Stimulated activated CD4-positive, alpha-beta T cell treated with anti-CD3 and anti-CD28 coated beads, Interleukin-2, amount 100 ng/mL, for 24 hours (primary cell): Measurements from ENCODE around the gene TTC39C.
"Not testable (repeated sequence)": the region's sequence is repeated elsewhere in the genome, so short reads cannot be mapped to it uniquely, and the experiment has no call there.

Experiments used
- DNase-seq, 2 donors: peaks; one replicate each; pipeline ENCODE4 v3.0.0-alpha.2; 2020

Gene TTC39C

DNA sequence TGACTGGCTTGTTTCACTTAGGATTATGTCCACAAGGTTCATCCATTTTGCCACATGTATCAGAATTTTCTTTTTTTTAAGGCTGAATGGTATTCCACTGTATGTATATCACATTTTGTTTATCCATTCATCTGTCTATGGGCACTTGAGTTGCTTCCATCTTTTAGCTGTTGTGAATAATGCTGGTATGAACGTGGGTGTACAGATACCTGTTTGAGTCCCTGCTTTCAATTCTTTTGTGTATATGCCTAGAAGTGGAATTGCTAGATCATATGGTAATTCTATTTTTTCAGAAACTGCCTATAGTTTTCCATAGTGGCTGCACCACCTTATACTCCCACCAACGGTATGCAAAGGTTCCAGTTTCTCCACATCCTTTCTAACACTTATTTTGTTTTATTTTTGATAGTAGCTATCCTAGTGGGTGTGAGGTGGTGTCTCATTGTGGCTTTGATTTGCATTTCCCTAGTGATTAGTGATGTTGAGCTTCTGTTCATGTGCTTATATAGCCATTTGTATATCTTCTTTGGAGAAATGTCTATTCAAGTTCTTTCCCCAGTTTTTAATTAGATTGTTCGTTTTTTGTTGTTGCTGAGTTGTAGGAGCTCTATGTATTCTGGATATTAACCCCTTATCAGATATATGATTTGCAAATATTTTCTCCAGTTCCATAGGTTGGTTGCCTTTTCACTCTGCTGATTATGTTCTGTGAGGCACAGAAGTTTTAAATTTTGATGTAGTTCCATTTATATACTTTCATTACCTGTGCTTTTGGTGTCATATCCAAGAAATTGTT, 40.7 kb downstream of the TTC39C start:
- DNase-seq, result no peak

GRCh38 chr18:24055878-24056277, 41.3 kb downstream of the TTC39C start:
- no peak for DNase-seq

- no peak for DNase-seq
Measured at GRCh38 chr18:24056506-24056905, 42.0 kb downstream of the TTC39C start.

DNA sequence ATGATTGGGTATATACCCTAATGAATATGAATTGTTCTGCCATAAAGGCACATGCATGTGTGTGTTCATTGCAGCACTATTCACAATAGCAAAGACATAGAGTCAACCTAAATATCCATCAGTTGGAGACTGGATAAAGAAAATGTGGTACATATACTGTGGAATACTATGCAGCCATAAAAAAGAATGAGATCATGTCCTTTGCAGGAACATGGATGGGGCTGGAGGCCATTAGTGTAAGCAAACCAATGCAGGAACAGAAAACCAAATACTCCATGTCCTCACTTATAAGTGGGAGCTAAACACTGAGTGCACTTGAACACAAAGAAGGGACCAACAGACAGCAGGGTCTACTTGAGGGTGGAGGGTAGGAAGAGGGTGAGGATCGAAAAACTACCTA, 43.2 kb downstream of the TTC39C start:
- no peak for DNase-seq

GRCh38 chr18:24059385-24059784, 44.8 kb downstream of the TTC39C start:
- not testable (repeated sequence) for DNase-seq

DNA sequence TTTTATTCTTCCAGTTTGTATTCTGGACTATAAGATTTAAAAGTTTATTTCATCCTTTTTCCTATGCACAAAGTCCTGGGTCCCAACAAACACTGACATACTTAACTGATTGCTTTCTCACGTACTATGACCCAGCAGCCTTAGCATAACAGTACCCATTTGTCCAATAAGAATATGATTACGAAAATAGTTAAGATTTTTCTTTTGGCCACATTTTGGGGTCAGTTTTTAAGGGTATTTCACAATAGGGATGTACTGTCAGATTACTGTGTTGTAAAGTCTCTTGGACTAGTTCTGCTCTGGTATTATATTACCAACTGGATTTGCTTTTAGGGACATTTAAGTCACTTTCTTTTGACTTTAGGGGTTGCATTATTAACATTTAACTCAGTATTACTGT, 46.1 kb downstream of the TTC39C start:
- DNase-seq, result no peak

- no peak for DNase-seq
Measured at GRCh38 chr18:24063121-24063731, 48.7 kb downstream of the TTC39C start.

DNA sequence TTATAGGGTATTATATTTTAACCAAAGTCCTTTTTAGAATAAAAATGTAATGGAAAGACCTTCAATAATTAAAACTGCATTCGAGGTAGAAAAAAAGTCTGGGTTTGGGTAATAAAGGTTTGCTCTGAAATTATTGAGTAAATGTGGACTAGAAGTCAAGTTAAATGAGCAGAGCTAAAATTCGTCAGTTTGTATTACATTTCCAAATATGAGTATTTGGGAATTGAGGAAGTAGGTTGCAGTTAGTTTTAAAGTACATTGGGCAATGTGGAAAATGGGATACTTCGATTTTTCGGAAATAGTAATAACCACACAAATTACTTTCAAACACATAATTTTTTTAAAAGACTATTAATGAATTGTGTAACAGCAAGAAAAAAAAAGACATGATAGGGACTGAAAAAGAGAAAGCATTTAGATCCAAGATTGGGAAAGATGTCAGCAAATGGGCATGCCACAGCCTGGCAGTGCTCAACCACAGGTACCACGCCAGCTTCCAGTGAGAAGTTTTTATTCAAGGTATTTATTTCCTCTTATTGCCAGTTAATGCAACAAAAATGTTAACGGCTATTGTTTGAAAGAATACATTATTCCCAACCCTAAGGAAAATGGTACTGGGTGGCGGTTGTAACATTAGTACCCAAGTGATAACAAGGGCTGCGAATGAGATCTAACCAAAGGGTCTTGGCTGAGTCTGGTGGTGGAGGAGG, 50.0 kb downstream of the TTC39C start:
- DNase-seq, result no peak

GRCh38 chr18:24065906-24066305, 51.4 kb downstream of the TTC39C start:
- DNase-seq, result no peak

GRCh38 chr18:24068945-24069693, 54.6 kb downstream of the TTC39C start:
- no peak for DNase-seq

- no peak for DNase-seq
Measured at GRCh38 chr18:24071029-24071428, 56.5 kb downstream of the TTC39C start.

DNA sequence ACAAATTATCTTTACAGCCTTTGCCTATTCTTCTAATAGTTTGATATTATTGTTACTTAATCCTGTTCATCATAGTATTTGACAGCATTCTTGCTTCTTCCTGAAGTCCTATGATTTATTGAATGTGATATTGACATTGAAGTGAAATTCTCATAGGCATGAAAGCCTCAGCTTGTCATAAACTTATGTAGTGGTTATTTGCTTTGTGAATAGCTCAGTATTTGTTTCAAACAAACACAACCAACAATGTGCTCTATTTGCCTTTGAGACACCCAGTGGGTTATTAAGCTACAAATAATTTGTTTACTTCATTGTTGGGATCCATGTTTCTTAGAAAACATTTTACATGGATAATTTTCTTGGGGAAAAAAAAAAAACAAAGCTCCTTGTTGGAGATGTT, 57.2 kb downstream of the TTC39C start:
- DNase-seq, result no peak

GRCh38 chr18:24072743-24073142, 58.2 kb downstream of the TTC39C start:
- no peak for DNase-seq

DNA sequence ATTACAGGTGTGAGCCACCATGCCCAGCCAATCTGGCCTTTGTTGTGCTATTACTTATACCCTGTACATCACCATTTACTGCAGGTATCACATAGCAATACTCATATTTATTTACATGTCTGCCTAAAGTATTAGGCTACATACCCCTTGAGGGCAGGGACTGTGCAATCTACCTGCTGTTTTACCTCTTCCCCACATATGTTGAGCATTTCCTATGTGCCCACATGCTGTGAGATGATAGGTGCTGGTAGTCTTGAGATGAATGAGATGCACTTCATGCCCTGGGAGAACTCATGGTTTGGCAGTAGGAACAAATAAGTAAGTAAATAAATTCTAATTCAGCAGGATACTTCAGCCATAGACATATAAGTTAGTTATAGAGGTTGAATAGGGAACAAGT, 59.2 kb downstream of the TTC39C start:
- no peak for DNase-seq

GRCh38 chr18:24074757-24075156, 60.2 kb downstream of the TTC39C start:
- not testable (repeated sequence) for DNase-seq

- DNase-seq, result peak; percentile 79 to 81
Measured at GRCh38 chr18:24075767-24076597, 61.4 kb downstream of the TTC39C start.

DNA sequence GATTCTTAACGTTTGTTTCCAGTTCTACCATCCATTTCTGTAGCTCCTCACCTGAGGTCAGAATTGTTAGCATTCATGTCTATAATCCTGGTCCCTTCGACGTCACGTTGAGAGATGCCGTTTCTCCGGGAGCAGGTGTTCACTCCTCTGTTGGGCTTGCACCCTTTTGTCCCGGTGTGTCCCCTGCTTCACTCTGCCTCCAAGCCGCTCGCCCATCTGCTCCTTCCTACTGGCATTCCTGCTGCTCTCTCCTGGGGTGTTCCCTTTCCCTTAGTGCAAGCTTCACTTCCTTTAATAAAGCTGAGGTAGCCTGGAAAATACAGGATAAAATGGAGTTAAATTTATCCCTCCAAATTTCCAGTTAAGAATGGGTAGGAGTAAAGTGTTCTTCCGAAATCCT, 62.4 kb downstream of the TTC39C start:
- DNase-seq, result no peak

GRCh38 chr18:24078391-24078790, 63.8 kb downstream of the TTC39C start:
- no peak for DNase-seq

DNA sequence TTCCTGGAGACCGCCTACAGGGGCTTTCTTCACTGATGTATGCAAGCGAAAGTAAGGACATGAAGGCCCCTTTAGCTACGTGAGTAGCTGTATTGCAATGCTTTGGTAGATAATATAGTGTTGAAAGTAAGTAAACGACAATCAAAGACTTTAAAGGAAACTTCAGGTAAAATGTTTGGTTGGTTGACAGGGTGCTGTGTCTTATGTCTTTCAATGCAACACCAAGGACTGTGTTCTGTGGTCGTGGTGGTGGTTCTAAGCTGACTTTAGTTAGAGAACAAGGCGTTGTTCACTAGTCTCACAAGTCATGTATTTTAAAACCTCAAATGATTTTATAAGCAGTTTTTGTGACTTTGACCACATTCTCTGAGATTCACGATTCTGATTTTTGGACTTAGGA, 66.3 kb downstream of the TTC39C start:
- DNase-seq, result no peak

- DNase-seq, result no peak
Measured at GRCh38 chr18:24083550-24083949, 69.0 kb downstream of the TTC39C start.

- no peak for DNase-seq
Measured at GRCh38 chr18:24086082-24086481, 71.5 kb downstream of the TTC39C start.

DNA sequence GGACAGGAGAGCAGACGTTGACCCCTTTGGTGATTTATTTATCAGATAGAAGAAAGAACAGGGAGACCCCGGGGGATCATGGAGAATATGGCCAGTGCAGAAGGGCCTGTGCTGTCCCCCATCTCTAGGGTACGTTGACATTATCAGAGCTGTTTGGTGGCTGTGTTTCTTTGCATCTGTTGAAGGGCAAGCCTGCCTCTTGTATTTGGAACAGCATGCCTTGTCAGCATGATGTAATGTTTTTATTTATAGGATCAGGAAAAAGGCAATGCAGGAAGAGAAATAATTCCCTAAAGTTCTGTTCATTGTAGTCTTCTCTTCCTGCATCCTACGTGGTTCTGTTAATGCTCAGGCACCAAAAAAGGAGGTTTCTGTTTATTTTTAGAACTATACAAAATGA, 74.5 kb downstream of the TTC39C start:
- DNase-seq, result no peak
